Activated naive CD8-positive, alpha-beta T cell treated with anti-CD3 and anti-CD28 coated beads for 36 hours (primary cell): ENCODE results near the gene CD72. TPM values are rescaled to one million over a fixed set of nuclear protein-coding genes. Genes with fewer than 3 reads are reported as not detected.

Source experiments
- DNase-seq: peaks from one replicate; pipeline ENCODE4 v3.0.0; 2021
- H3K27ac Mint-ChIP-seq: one replicate; pipeline ENCODE4 v1.8.0; 2022; ENCODE audit warnings: mild to moderate bottlenecking, moderate library complexity, mixed read lengths
- H3K27me3 Mint-ChIP-seq: one replicate; pipeline ENCODE4 v1.8.0; 2022; ENCODE audit warnings: mild to moderate bottlenecking, mixed read lengths
- H3K36me3 Mint-ChIP-seq: one replicate; pipeline ENCODE4 v1.8.0; 2021; ENCODE audit warnings: mild to moderate bottlenecking, mixed read lengths
- H3K4me1 Mint-ChIP-seq: one replicate; pipeline ENCODE4 v1.8.0; 2021; ENCODE audit warnings: mixed read lengths
- H3K4me3 Mint-ChIP-seq: one replicate; pipeline ENCODE4 v1.8.0; 2022; ENCODE audit warnings: mild to moderate bottlenecking, moderate library complexity, mixed read lengths
- H3K9me3 Mint-ChIP-seq: one replicate; pipeline ENCODE4 v1.8.0; 2022; ENCODE audit warnings: mixed read lengths
- total RNA-seq, 2 experiments: library from RNA; stranded (reverse); gene quantifications; one replicate each; pipeline ENCODE4 v1.2.3, GENCODE V29; 2021

Gene CD72
- total RNA-seq, 2 experiments from 2014 or later = 11.4 to 11.5 TPM

DNA sequence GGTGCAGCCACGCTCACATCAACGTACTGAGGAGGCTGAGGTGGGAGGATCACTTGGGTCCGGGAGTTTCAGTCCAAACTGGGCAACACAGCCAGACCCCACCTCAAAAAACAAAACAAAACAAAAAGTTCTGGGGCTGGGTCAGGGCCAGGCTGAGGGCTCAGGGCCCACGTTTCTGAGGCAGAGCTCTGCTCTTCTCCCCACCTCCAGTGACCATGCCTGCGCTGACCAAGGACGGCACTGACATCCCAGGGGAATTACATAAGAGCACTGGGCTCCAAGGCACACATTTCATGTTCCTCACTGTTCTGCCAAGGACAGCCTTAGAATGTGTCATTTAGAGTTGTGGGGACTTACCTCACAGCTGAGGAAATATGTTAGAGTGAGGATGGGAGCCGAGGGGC is 53.6 kb downstream of the CD72 start:
- H3K9me3 Mint-ChIP-seq = no peaks in the 10 kb centered on the region
- peaks cover 7% of the 10 kb centered on the region for H3K36me3 Mint-ChIP-seq
- peaks cover 10% of the 10 kb centered on the region for H3K4me1 Mint-ChIP-seq
- no peak for DNase-seq
- no peak overlapping the region for H3K4me3 Mint-ChIP-seq
- H3K27ac Mint-ChIP-seq = no peak overlapping the region
- no peaks in the 10 kb centered on the region for H3K27me3 Mint-ChIP-seq

DNA sequence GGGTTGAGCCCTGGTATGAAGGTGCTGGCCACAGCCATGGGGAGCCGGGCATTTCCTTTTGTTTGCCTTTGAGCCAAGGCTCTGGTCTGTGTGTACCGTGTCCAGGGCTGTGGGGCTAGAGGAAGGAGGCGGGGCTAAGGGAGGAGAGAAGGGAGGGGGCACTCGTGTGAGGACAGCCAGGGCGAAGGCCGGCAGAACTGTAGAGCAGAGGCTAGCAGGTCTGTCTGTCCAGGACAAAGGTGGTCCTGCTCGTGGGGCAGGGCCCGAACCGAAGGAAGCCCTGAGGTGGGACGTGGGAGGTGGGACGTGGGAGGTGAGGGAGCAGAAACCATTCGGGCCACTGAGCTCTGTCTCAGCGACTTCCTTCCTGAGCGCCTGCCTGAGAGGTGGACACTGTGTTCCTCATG is 54.4 kb downstream of the CD72 start:
- H3K9me3 Mint-ChIP-seq = no peaks in the 10 kb centered on the region
- H3K4me3 Mint-ChIP-seq = no peak overlapping the region
- DNase-seq = no peak
- H3K36me3 Mint-ChIP-seq = peaks cover 3% of the 10 kb centered on the region
- peaks cover 5% of the 10 kb centered on the region for H3K4me1 Mint-ChIP-seq
- H3K27me3 Mint-ChIP-seq = no peaks in the 10 kb centered on the region
- H3K27ac Mint-ChIP-seq = no peak overlapping the region

GRCh38 chr9:35562895-35563780 is 55.1 kb downstream of the CD72 start:
- H3K4me1 Mint-ChIP-seq = peaks cover 5% of the 10 kb centered on the region
- no peaks in the 10 kb centered on the region for H3K9me3 Mint-ChIP-seq
- no peak for DNase-seq
- H3K36me3 Mint-ChIP-seq = peaks cover 3% of the 10 kb centered on the region
- H3K4me3 Mint-ChIP-seq = no peak overlapping the region
- H3K27ac Mint-ChIP-seq = no peak overlapping the region
- no peaks in the 10 kb centered on the region for H3K27me3 Mint-ChIP-seq

DNA sequence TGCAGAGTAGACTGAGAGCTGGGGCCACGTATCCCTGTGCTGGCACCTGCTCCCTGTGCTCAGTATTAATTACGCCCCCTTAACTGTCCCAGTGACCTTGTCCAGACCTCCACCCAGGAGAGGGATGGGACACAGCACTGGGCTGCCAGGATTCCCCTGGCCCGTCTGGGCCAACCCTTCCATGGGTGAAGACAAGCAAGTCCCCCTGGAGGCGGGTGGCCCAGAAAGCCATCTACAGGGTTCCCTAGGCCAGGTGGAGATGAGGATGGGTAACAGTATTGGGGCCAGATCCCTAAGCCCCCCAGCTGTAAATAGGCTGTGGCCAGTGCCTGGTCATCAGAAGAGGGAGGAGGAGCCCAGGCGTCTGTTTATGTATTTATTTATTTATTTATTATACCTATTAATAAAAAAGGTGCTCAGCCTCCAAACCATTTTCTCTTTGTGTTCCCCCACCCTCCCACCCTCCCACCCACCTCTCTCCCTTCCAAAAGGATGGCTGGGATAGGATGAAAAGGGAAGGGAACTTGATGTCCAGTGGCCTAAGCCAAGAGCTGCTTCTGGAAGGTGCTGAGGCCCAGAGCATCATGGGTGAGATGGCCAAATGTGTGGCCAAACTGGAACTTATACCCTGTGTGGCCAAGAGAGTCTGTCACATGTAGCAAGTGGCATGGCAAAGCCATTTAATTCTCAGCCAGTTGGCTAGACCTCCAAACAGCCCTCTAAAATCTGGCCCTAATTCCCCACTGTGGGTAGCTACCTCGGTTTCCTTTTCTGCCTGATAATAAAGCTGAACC is 56.5 kb downstream of the CD72 start:
- Mint-ChIP-seq H3K27me3 (no peaks in the 10 kb centered on the region), H3K4me3 (no peak overlapping the region), H3K27ac (no peak overlapping the region), H3K9me3 (no peaks in the 10 kb centered on the region), H3K36me3 (peaks cover 3% of the 10 kb centered on the region), H3K4me1 (peaks cover 1% of the 10 kb centered on the region)
- no peak for DNase-seq

DNA sequence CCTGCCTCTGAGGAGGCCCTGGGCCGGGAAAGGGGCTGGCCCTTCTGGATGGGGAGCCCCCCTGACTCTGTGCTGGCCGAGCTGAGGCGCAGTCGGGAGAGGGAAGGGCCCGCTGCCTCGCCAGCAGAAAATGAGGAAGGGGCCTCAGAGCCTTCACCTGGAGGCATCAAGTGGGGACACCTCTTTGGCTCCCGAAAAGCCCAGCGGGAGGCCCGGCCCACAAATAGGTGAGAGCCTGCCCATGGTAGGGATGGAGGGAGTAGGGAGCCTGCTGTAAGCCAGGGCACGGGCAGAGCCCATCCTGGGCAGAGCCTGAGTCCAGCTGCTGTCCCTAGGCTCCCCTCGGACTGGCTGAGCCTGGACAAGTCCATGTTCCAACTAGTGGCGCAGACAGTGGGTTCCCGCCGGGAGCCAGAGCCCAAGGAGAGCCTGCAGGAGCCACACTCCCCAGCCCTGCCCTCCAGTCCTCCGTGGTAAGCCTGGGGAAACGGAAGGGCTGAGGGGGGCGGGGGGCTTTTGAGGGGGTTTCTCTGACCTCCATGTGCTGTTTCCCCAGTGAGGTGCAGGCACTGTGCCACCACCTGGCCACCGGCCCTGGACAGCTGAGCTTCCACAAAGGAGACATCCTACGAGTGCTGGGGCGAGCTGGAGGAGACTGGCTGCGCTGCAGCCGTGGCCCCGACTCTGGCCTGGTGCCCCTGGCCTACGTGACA is 57.4 kb downstream of the CD72 start:
- Mint-ChIP-seq H3K4me3 (no peak overlapping the region), H3K4me1 (no peaks in the 10 kb centered on the region), H3K27me3 (no peaks in the 10 kb centered on the region), H3K9me3 (no peaks in the 10 kb centered on the region), H3K36me3 (peaks cover under 1% of the 10 kb centered on the region), H3K27ac (no peak overlapping the region)
- no peak for DNase-seq

Other genes with a start within 250 kb of the CD72 start
- 1 to 10 TPM; 2.2 to 2.4 TPM for gene RUSC2, start 128.3 kb downstream of the CD72 start, total RNA-seq
- gene TESK1, start 13.2 kb downstream of the CD72 start, total RNA-seq = 10 to 100 TPM; 24.9 to 26.0 TPM
- gene SIT1, start 32.5 kb upstream of the CD72 start, total RNA-seq = 10 to 100 TPM; 67.7 to 69.4 TPM
- over 10,000 TPM in 1 of 2 experiments, 1,000 to 10,000 TPM in 1; 8,498 to 10,099 TPM for gene RMRP, start 39.6 kb upstream of the CD72 start, total RNA-seq
- gene CCDC107, start 39.9 kb upstream of the CD72 start, total RNA-seq = 1 to 10 TPM; 8.2 to 9.4 TPM
- 10 to 100 TPM; 17.2 to 18.7 TPM for gene ARHGEF39, start 46.8 kb upstream of the CD72 start, total RNA-seq
- gene CA9, start 55.5 kb upstream of the CD72 start, total RNA-seq = 1 to 10 TPM; 1.5 to 2.7 TPM
- gene TPM2, start 71.5 kb upstream of the CD72 start, total RNA-seq = 1 to 10 TPM; 3.3 to 4.6 TPM
- gene TLN1, start 113.8 kb upstream of the CD72 start, total RNA-seq = 100 to 1,000 TPM; 158 to 169 TPM
- 10 to 100 TPM; 23.7 to 24.5 TPM for gene CREB3, start 114.3 kb upstream of the CD72 start, total RNA-seq
- gene GBA2, start 130.8 kb upstream of the CD72 start, total RNA-seq = 10 to 100 TPM; 22.6 to 24.2 TPM
- 10 to 100 TPM; 12.7 to 13.4 TPM for gene RGP1, start 130.9 kb upstream of the CD72 start, total RNA-seq
- gene MSMP, start 135.9 kb upstream of the CD72 start, total RNA-seq = under 1 TPM in 1 of 2 experiments, not detected in 1; 0.94 TPM
- gene NPR2, start 173.2 kb upstream of the CD72 start, total RNA-seq = 1 to 10 TPM; 4.7 to 8.9 TPM
- gene SPAG8, start 193.8 kb upstream of the CD72 start, total RNA-seq = 1 to 10 TPM in 1 of 2 experiments, under 1 TPM in 1; 0.68 to 1.0 TPM
- 10 to 100 TPM; 65.0 to 70.1 TPM for gene HINT2, start 196.6 kb upstream of the CD72 start, total RNA-seq
- not detected for gene FAM221B, start 210.3 kb upstream of the CD72 start, total RNA-seq
- gene TMEM8B, start 210.8 kb upstream of the CD72 start, total RNA-seq = 1 to 10 TPM; 2.8 to 3.1 TPM